HG02642 (cell line): Measurements from ENCODE around the gene ARHGAP22.

Experiments used
- ATAC-seq: cut with Tn5 transposase; IDR thresholded peaks from one replicate; pipeline ENCODE4 v1.9.1; 2021; ENCODE audit warnings: mild to moderate bottlenecking; ENCODE audit not compliant: unreplicated experiment, poor library complexity

Gene ARHGAP22

GRCh38 chr10:48556065-48556464 is 48.8 kb downstream of the ARHGAP22 start:
- ATAC-seq, result no peak

DNA sequence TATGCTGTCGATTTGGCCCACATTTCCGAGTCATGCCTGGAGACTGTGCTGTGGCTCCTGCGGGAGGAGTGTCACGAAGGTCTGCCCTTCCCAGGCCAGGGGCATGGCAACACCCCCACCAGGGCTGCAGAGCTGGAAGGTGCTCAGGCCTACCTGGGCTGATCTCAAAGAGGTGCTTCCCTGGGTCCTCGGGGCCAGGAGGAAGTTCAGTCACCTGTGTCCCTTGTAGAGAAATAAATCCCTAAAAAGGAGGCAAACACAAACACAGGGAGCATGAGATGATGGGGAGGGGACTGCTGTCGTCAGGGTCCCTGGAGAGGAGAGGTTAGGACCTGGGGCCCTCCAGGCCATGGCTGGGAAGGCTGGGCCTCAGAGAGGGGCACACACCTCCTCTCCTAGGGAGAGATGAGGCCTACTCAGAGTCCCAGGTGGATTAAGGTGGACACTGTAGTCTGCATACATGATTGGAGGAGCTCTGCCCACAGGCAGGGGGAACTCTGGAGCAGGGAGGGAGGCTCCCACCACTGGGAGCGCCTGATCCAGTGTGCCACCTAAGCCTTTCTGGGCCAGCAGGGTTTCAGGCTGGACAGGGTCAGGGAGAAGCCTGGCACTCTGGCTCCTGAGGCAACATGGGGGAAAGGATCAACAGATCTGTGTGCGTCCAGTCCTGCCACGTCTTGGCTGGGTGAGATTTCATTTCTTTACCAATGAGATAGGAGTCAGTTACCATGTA is 49.4 kb downstream of the ARHGAP22 start:
- no peak for ATAC-seq

- no peak for ATAC-seq
Observed at GRCh38 chr10:48554656-48555055, 50.2 kb downstream of the ARHGAP22 start.

DNA sequence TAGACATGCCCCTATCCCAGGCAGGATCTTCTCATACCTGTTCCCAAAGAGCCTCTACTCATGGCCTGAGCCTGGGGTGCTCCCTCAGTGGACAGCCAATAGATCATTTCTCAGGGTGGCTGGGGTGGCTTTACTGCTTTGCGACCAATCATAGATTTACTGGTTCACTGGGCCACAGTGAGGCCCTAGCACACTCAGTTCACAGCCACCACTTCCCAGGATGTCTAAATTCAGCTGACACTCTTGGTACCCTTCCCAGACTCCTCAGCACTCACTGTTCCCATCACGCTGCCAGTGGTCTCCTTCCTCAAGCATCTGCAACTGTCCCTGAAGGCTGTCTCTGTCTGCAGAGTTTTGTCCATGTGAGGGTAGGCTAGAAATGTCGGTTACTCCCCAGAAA is 50.6 kb downstream of the ARHGAP22 start:
- ATAC-seq, result no peak

- no peak for ATAC-seq
Observed at GRCh38 chr10:48552946-48553564, 51.8 kb downstream of the ARHGAP22 start.

- ATAC-seq, result no peak
Observed at GRCh38 chr10:48551861-48552591, 52.8 kb downstream of the ARHGAP22 start.

- no peak for ATAC-seq
Observed at GRCh38 chr10:48550977-48551376, 53.9 kb downstream of the ARHGAP22 start.

- no peak for ATAC-seq
Observed at GRCh38 chr10:48550071-48550691, 54.7 kb downstream of the ARHGAP22 start.

DNA sequence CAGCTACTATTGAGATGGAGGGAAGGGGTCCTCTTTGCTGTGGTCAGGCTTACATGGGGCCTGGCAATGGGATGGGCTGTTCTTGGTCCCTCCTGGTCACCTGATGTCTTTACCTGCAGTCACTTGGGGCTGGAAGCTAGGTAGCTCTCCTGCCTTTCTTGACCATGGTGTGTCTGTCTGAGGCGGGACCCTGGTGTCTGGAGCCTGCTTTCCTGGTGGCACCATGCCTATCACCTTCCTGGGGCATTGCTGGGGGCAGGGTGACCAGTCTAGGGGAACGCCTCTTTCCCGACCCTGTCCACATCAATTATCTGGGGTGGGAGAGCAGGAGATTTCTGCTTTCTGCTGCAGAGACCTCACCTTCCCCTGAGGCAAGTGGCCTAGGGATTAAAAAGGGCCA is 55.6 kb downstream of the ARHGAP22 start:
- ATAC-seq, result no peak

GRCh38 chr10:48548531-48549135 is 56.2 kb downstream of the ARHGAP22 start:
- no peak for ATAC-seq

- no peak for ATAC-seq
Observed at GRCh38 chr10:48547981-48548380, 56.9 kb downstream of the ARHGAP22 start.

DNA sequence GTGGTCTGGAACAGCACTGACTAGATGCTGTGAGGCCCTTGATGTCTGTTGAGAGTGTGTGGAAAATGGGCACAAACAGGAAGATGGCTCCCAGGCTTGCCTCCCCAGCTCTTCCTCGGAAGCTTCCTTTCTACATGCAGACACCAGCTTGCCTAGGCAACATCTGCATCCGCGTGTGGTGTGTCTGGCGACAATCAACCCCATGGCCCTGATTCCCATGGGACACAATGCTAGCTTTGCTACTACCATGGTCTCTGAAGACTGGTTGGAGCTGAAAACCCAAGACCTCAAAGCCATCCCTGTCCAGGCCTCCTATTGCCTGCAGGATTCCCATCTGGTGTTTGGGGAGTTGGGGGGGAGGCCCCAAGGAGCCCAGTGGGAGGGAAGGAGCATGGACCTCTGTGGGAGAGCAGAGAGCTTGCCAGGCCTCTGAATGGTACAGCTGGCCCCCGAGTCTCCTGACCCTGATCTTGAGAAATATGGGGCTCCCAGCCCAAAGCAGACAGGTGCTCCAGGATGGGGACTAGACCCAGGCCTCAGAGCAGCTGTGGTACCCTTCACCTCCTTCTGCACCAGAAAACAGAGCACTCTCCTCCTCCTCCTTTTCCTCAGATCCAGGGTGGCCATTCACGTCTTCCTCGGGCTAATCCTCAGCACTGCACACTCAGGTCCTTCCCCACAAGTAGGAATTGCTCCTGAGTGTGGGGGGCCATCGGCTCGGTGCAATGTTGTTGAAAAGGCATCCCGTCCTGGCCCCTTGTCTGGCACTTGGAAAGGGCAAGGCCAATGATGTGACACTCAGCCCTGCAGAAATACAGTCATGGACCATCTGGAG is 57.6 kb downstream of the ARHGAP22 start:
- ATAC-seq, result no peak

- ATAC-seq, result no peak
Observed at GRCh38 chr10:48545462-48546145, 59.3 kb downstream of the ARHGAP22 start.

DNA sequence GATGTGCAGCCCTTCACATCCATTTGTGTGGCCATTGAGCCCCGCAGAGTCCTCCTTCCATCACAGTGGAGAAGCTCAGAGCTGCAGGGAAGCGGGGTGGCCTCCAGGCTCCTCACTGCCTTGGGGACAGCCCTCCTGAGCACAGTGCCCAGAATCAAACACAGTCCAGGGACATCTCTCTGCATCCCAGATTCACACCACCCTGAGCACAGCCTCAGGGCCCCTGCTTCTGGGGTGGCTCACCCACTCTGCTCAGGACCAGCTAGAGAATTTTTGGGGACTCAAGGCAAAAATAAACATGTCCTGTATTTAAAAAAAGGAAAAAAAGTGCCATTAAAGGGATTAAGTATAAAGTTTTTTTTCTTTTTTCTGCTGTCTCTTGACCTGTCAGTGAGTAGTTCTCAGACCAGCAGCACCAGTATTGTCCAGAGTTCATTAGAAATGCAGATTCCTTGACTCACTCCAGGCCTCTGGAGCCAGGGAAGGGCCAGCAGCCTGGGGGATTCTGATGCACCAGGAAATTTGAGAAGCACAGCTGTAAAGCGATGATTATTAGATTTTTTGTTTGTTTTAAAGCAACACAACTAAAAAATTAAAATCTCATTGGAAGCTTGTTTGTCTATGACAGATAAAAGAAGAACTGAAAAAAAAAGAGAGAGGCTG is 61.6 kb downstream of the ARHGAP22 start:
- no peak for ATAC-seq

GRCh38 chr10:48542471-48543181 is 62.2 kb downstream of the ARHGAP22 start:
- ATAC-seq, result no peak

DNA sequence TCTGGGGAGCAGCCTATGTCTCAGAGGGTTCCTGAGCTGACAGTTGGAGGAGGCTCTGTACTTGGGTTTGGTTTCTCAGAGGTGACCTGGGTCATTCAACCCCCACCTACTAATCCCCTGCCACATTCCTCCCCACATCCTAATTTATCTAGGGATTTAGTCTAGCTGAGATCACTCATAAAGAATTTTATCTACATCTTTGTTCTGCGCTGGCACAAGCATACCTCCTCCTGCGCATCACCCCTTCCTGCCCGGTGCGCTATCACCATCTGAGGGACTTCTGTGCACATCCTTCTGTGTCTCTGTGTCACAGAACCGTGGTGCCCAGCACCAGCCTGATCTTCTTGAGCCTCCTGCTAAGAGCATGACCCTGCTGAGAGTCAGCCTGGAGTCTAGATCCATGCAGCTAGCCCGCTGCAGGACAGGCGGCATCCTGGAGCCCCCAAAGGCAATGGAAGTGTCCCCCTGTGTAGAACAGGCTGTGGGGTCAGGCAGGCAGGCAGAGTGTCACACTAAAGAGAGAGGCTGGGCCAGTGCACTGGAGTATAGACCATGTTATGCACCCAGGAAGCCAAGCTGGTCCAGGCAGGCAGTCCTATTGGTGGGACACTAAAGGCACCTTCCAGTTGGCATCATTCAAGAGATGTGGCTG is 63.6 kb downstream of the ARHGAP22 start:
- ATAC-seq, result no peak

GRCh38 chr10:48538611-48539010 is 66.3 kb downstream of the ARHGAP22 start:
- no peak for ATAC-seq
